ENCODE measurements around the gene ELOB.
"Not testable (repeated sequence)": the region's sequence is repeated elsewhere in the genome, so short reads cannot be mapped to it uniquely, and the experiment has no call there.

Gene ELOB

DNA sequence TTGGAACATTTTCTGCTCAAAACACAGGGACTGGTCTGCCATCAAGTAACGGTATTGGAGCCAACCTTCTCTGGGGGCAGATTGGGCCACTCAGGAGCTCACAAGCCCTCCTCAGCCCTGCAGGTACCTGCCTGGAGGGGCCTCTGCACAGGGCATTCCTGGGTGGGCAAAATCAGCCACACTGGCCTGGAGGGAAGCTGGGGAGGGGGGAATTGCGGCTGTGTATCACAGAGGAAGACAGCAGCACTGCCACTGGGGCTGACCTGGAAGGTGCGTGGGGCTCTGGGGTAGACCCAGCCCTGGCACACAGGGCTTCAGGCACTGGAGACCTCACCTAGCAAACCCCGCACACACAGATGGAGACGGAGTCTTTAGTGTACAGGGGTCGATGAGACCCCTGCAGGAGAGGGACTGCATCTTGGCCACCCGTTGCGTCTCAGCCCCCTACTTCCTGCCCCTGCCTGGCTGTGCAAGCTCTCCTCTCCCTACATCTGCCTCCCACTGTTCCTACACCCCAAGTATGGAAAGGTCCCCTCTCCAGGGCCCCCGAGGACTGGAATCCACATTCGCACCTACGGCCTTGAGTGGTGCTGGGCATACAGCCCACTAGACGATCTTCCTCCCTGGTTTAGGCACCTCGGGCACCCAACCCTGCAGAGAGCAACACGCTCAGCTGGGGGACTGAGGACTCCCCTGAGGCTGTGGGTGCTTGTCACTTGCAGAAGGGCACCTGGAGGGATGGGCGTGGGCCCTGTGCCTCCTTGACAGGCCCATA lies 31.8 kb downstream of the ELOB start:
- DNase-seq: no peak

- DNase-seq: no peak
These were observed 32.4 kb downstream of the ELOB start for GRCh38 chr16:2744711-2745110.

GRCh38 chr16:2743007-2743810 lies 33.9 kb downstream of the ELOB start:
- DNase-seq: no peak

- no peak for DNase-seq
These were observed 34.6 kb downstream of the ELOB start for GRCh38 chr16:2742323-2743006.

- no peak for DNase-seq
These were observed 35.9 kb downstream of the ELOB start for GRCh38 chr16:2741168-2741567.

GRCh38 chr16:2740476-2740875 lies 36.6 kb downstream of the ELOB start:
- DNase-seq: no peak

DNA sequence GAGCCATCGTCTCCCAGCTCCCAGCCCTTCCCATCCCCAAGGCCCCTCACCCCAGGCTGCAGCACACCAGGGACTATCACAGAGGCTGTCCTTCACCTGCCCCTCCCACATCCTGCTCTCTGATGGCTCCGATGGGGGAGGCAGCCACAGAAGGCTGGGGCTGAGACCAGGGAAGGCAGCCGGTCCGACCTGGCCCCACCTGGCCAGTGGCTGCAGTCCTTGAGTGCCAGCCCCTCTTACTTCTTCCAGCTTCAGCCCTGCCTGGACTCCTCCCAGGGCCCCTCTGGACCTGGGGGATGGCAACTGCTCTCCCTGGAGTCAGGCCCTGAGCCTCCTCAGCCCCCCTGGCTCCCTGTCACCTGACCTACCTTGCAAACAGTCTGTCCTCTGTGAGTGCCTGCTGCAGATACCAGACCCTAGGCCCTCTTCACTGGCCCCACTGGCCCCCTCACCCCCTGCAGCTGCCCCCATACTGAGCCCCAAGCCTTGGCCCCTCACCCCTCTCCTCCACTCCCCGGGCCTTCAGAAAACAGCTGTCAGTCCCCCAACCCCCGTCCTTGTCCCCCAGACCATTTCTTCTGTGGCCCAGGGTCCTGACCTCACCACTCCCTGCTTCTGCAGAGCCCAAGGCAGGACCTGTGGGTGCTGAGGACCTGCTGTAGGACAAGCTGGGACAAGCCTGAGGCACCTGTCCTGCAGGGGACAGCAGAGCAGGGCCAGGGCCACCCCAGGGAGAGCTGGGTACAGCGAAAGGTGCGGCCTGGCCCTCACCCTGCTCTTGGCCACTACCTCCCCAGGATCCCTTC lies 37.3 kb downstream of the ELOB start:
- no peak for DNase-seq

- DNase-seq: no peak
These were observed 38.5 kb downstream of the ELOB start for GRCh38 chr16:2738615-2739014.

- DNase-seq: no peak
These were observed 39.1 kb downstream of the ELOB start for GRCh38 chr16:2737895-2738418.

- no peak for DNase-seq
These were observed 39.9 kb downstream of the ELOB start for GRCh38 chr16:2737238-2737605.

- DNase-seq: no peak
These were observed 40.4 kb downstream of the ELOB start for GRCh38 chr16:2736476-2737237.

- no peak for DNase-seq
These were observed 42.1 kb downstream of the ELOB start for GRCh38 chr16:2734844-2735515.

GRCh38 chr16:2728034-2728433 lies 49.0 kb downstream of the ELOB start:
- DNase-seq: no peak

DNA sequence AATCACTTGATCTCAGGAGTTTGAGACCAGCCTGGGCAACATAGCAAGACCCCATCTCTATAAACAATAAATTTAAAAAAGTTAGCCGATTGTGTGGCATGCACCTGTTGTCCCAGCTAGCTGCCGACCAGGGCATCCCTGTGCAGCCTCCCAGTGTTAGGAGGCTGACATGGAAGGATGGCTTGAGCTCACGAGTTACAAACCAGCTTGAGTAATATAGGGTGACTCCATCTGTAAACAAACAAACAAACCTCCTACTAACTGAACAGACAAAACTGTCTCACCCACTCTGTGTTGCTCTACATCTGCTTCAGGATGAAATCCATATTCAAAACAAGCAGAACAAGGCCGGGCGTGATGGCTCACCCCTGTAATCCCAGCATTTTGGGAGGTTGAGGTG lies 50.2 kb downstream of the ELOB start:
- DNase-seq: no peak

DNA sequence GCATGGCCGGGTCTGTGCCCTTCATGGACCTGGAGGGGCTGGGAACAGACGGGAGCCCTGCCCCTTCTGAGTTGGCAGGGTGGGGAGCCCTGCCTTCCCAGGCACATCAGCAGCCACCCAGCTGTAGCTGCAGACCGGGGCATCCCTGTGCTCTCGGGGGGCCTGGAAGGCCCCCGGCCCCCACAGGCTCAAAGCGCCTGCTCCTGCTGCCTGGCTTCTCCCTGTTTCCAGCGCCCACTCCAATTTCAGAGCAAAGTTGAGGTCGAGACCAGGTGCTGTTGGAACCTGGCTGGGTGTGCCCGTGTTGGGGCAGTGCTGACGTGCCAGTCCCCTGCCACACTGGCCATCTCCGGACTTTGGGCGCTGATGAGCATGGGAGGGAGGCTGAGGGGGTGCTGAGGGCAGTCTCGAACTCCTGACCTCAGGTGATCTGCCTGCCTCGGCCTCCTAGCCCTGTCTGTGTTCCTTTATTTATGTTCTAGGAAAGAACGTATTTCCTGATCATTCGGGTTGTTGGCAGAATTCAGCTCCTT lies 52.2 kb downstream of the ELOB start:
- no peak for DNase-seq

GRCh38 chr16:2724088-2724676 lies 52.9 kb downstream of the ELOB start:
- DNase-seq: no peak

GRCh38 chr16:2721634-2722173 lies 55.4 kb downstream of the ELOB start:
- DNase-seq: not testable (repeated sequence)
